ENCODE measurements around the gene PRM1.

- TF ChIP-seq CTCF (conservative IDR thresholded peaks at IDR 0.05; ENCODE audit: low read depth, low read length) (no peak), EZH2 (IDR thresholded peaks at IDR 0.05; ENCODE audit: borderline replicate concordance, low read depth, low read length, poor library complexity, severe bottlenecking) (no peak)
These were observed 22.3 kb downstream of the PRM1 start for GRCh38 chr16:11258553-11259492.
